ENCODE data around the gene PPEF1.

DNA sequence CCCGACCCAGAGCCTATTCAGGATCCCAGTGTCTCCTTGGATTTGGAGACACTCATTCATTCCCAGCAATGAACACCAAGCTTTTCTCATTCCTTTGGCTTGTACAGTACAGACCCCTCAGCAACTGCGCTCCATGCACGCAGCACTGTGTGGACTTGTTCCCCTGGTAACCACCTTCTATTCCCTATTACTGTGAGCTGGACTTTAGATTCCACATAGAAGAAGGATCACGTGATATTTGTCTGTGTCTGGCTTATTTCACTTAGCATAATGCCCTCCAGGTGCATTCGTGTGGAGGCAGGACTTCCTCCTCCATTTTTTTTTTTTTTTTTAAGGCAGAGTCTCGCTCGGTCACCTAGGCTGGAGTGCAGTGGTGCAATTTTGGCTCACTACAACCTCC lies 170.0 kb downstream of the PPEF1 start:
- TF ChIP-seq, protein P1, sequence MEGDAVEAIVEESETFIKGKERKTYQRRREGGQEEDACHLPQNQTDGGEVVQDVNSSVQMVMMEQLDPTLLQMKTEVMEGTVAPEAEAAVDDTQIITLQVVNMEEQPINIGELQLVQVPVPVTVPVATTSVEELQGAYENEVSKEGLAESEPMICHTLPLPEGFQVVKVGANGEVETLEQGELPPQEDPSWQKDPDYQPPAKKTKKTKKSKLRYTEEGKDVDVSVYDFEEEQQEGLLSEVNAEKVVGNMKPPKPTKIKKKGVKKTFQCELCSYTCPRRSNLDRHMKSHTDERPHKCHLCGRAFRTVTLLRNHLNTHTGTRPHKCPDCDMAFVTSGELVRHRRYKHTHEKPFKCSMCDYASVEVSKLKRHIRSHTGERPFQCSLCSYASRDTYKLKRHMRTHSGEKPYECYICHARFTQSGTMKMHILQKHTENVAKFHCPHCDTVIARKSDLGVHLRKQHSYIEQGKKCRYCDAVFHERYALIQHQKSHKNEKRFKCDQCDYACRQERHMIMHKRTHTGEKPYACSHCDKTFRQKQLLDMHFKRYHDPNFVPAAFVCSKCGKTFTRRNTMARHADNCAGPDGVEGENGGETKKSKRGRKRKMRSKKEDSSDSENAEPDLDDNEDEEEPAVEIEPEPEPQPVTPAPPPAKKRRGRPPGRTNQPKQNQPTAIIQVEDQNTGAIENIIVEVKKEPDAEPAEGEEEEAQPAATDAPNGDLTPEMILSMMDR (IDR thresholded peaks at IDR 0.05; ENCODE audit: insufficient read depth, low read length, poor library complexity, severe bottlenecking) = no peak
- no peak for TF ChIP-seq EZH2phosphoT487 (conservative IDR thresholded peaks at IDR 0.05; ENCODE audit: low read length)

Measured in SU-DHL-6 (cell line).